SU-DHL-6 (cell line): ENCODE measurements around the gene NFIA.

ENCODE experiments used
- H2AFZ ChIP-seq: fragments of 200-600 bp; sonication (generic); 2 replicates; pipeline ENCODE4 v1.6.1; 2014; ENCODE audit warnings: low read depth, mild to moderate bottlenecking, moderate library complexity, mixed read lengths, antibody characterized with exemption, low read length; ENCODE audit not compliant: severe bottlenecking
- H3F3A ChIP-seq: fragments of 200-600 bp; shearing (Covaris generic); 2 replicates; pipeline ENCODE4 v1.6.0; 2016; ENCODE audit warnings: antibody characterized with exemption, mild to moderate bottlenecking; ENCODE audit not compliant: insufficient read depth
- H3K27ac ChIP-seq: fragments of 200-600 bp; sonication (generic); 2 replicates; pipeline ENCODE4 v1.5.1; 2016; ENCODE audit warnings: low read depth, mild to moderate bottlenecking, low read length, moderate library complexity, mixed read lengths
- H3K27me3 ChIP-seq: fragments of 200-600 bp; sonication (generic), shearing (Covaris generic); 2 replicates; pipeline ENCODE4 v1.6.0; 2014; ENCODE audit warnings: mild to moderate bottlenecking, low read length
- H3K36me3 ChIP-seq: fragments of 200-600 bp; sonication (generic); 2 replicates; pipeline ENCODE4 v1.6.1; 2014; ENCODE audit warnings: mild to moderate bottlenecking, low read length, mixed read lengths
- H3K4me2 ChIP-seq: fragments of 300-600, 200-600 bp; shearing (Covaris generic), sonication (generic); 2 replicates; pipeline ENCODE4 v1.6.0; 2014; ENCODE audit warnings: low read length, low read depth, mild to moderate bottlenecking; ENCODE audit not compliant: poor library complexity, severe bottlenecking
- H3K4me3 ChIP-seq: fragments of 200-600 bp; sonication (generic); 2 replicates; pipeline ENCODE4 v1.5.1; 2014; ENCODE audit warnings: antibody characterized with exemption, low read length, mild to moderate bottlenecking, mixed read lengths; ENCODE audit not compliant: insufficient read depth, poor library complexity, severe bottlenecking
- H3K79me2 ChIP-seq: fragments of 200-600 bp; sonication (generic); 2 replicates; pipeline ENCODE4 v1.6.1; 2014; ENCODE audit warnings: mild to moderate bottlenecking, low read length, moderate library complexity; ENCODE audit not compliant: insufficient read depth
- H3K9ac ChIP-seq: fragments of 200-600 bp; sonication (generic); 2 replicates; pipeline ENCODE4 v1.7.0; 2014; ENCODE audit warnings: mild to moderate bottlenecking, low read length
- H3K9me2 ChIP-seq: fragments of 200-600 bp; sonication (generic); replicated peaks from 2 replicates; pipeline ENCODE4 v1.6.1; 2014; ENCODE audit warnings: low read length; ENCODE audit not compliant: insufficient read depth
- H3K9me3 ChIP-seq: fragments of 200-600 bp; sonication (generic); 2 replicates; pipeline ENCODE4 v1.6.1; 2014; ENCODE audit warnings: low read length, mixed read lengths; ENCODE audit not compliant: insufficient read depth
- H4K20me1 ChIP-seq: fragments of 200-600 bp; sonication (generic); 2 replicates; pipeline ENCODE4 v1.6.1; 2014; ENCODE audit warnings: low read depth, mild to moderate bottlenecking, antibody characterized with exemption, low read length, moderate library complexity, mixed read lengths
- CTCF ChIP-seq: fragments of 200-600 bp; sonication (generic); IDR thresholded peaks from one replicate; pipeline ENCODE4 v1.5.1; 2017; ENCODE audit warnings: antibody characterized with exemption, mild to moderate bottlenecking, low read length, moderate library complexity; ENCODE audit not compliant: insufficient read depth, poor library complexity, severe bottlenecking
- EZH2phosphoT487 ChIP-seq: fragments of 200-600 bp; sonication (generic), shearing (Covaris generic); conservative IDR thresholded peaks from 2 replicates; pipeline ENCODE4 v1.6.1; 2018; ENCODE audit warnings: mild to moderate bottlenecking, antibody characterized with exemption, low read length, moderate library complexity, mixed read lengths

Gene NFIA

GRCh38 chr1:61290525-61290924, 208.2 kb downstream of the NFIA start:
- Histone ChIP-seq H3K9me2 (no peaks in the 10 kb centered on the region), H3K9me3 (no peaks in the 10 kb centered on the region), H3K4me2 (no peak overlapping the region), H3K9ac (no peak overlapping the region), H4K20me1 (no peaks in the 10 kb centered on the region), H3K27ac (no peak overlapping the region), H3K79me2 (no peaks in the 10 kb centered on the region), H3K4me3 (no peak overlapping the region), H3K36me3 (no peaks in the 10 kb centered on the region), H3F3A (no peaks in the 10 kb centered on the region), H2AFZ (no peak overlapping the region), H3K27me3 (no peaks in the 10 kb centered on the region)
- TF ChIP-seq CTCF (no peak), EZH2phosphoT487 (no peak)

DNA sequence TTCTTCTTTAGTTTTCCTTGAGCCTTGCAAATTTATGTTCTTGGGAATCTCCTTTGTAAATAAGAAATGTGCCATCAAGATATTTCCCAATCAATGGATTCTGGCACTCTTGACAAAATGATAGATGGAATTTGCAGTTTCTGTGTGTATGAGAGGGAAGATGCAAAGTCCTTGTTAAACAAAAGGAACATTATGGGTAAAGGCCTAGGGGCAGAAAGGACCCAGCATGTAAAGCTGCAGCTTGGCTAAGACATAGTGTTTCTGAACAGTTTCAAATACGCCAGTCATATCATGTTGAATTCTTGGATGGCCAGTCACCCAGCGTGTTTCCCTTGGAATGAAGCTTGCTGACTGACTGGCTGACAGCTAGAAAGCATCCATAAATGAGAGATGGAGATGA, 210.8 kb downstream of the NFIA start:
- H3K9me2 ChIP-seq, result no peaks in the 10 kb centered on the region
- H3K79me2 ChIP-seq, result no peaks in the 10 kb centered on the region
- no peak overlapping the region for H3K4me2 ChIP-seq
- H3F3A ChIP-seq, result no peaks in the 10 kb centered on the region
- H3K27me3 ChIP-seq, result no peaks in the 10 kb centered on the region
- no peak overlapping the region for H3K27ac ChIP-seq
- H3K4me3 ChIP-seq, result no peak overlapping the region
- no peaks in the 10 kb centered on the region for H3K9me3 ChIP-seq
- no peak overlapping the region for H2AFZ ChIP-seq
- TF ChIP-seq CTCF, result no peak
- no peak overlapping the region for H3K9ac ChIP-seq
- H3K36me3 ChIP-seq, result no peaks in the 10 kb centered on the region
- H4K20me1 ChIP-seq, result no peaks in the 10 kb centered on the region

GRCh38 chr1:61293986-61294504, 211.7 kb downstream of the NFIA start:
- no peak overlapping the region for H2AFZ ChIP-seq
- no peak overlapping the region for H3K27ac ChIP-seq
- H3K4me2 ChIP-seq, result no peak overlapping the region
- H3F3A ChIP-seq, result no peaks in the 10 kb centered on the region
- TF ChIP-seq CTCF (no peak), EZH2phosphoT487 (no peak)
- no peak overlapping the region for H3K4me3 ChIP-seq
- no peaks in the 10 kb centered on the region for H3K9me3 ChIP-seq
- H3K9ac ChIP-seq, result no peak overlapping the region
- no peaks in the 10 kb centered on the region for H3K79me2 ChIP-seq
- no peaks in the 10 kb centered on the region for H4K20me1 ChIP-seq
- H3K27me3 ChIP-seq, result no peaks in the 10 kb centered on the region
- no peaks in the 10 kb centered on the region for H3K9me2 ChIP-seq
- no peaks in the 10 kb centered on the region for H3K36me3 ChIP-seq

- TF ChIP-seq CTCF, result no peak
- no peak for TF ChIP-seq EZH2phosphoT487
- no peaks in the 10 kb centered on the region for H3K9me3 ChIP-seq
- no peaks in the 10 kb centered on the region for H3K36me3 ChIP-seq
These were observed 212.6 kb downstream of the NFIA start for GRCh38 chr1:61294930-61295329.

More at GRCh38 chr1:61294930-61295329, 212.6 kb downstream of the NFIA start:
- Histone ChIP-seq H3K27me3 (no peaks in the 10 kb centered on the region), H3K4me3 (no peak overlapping the region), H3K9ac (no peak overlapping the region), H2AFZ (no peak overlapping the region), H4K20me1 (no peaks in the 10 kb centered on the region), H3K27ac (no peak overlapping the region), H3F3A (no peaks in the 10 kb centered on the region), H3K79me2 (no peaks in the 10 kb centered on the region), H3K9me2 (no peaks in the 10 kb centered on the region), H3K4me2 (no peak overlapping the region)
